ENCODE results near the gene YBX1. TPM values are rescaled to one million over a fixed set of nuclear protein-coding genes. Genes with fewer than 3 reads are reported as not detected.

The YBX1 gene
- polyA plus RNA-seq, 3 donors, result 218 to 926 (median 714) TPM

DNA sequence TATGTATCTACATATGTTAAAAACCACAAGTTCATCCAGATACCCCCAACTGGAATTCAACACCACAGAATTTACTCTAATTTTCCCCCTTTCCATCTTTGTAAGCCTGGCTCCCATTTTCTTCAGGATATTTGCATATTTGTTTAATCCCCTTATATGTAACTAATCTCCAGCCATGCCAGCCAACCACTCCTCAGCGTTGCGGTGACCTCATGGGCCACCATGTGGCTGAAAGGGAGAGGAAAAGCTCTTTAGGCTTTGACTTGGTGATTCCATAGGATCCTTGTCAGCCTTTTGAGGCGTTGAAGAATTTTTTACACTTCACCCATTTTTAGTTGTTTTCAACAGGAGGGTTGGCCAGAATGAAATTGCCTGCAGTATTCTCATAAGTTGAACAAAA is 47.8 kb downstream of the YBX1 start:
- WGBS, 3 donors, result 90 to 93% (median 92%) methylated on average over 3 of the region's 3 CpGs
- no peak overlapping the region for H3K27ac ChIP-seq (ENCODE audit: low read depth, low read length)

DNA sequence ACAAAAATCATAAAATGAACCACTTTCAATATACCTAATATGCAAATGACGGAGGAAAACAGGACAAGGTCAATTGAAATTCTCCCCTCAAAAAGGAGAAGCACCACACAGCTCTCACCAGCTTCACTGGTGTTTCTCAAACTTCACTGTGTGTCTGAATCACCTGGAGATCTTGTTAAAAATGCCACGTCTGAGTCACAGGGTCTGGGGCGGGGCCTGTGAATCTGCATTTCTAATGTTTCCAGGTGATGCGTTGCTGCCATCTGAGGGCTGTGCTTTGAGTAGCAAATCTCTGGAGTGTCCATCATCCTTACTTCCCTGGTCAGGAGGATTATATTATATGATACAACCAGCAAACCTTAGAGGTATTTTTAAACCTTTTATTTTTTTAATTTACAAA is 48.8 kb downstream of the YBX1 start:
- 65 to 73% (median 71%) methylated on average over 4 of the region's 4 CpGs for WGBS, 3 donors
- no peak overlapping the region for H3K27ac ChIP-seq (ENCODE audit: low read depth, low read length)

DNA sequence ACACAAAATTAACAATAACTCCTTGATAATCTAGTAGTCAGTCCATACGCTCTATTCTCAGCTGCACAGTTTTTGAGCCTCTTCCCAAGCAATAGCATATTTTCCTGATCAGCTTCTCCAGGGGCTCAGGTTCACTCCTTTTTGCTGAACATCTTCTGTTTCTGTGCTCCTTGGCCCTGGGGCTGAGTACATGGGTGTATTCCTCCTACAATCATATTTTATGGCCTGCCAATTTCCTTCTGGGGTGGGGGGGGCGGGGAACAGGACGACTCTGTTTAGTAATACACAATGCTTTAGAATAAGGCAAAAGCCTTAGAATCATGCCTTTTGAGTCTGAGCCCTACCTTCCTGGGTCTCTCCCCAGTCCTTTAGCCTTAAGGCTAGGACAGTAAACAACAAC is 49.4 kb downstream of the YBX1 start:
- 70 to 80% (median 75%) methylated on average over 3 of the region's 3 CpGs for whole genome bisulfite sequencing, 3 donors
- H3K27ac ChIP-seq (ENCODE audit: low read depth, low read length), result no peak overlapping the region

DNA sequence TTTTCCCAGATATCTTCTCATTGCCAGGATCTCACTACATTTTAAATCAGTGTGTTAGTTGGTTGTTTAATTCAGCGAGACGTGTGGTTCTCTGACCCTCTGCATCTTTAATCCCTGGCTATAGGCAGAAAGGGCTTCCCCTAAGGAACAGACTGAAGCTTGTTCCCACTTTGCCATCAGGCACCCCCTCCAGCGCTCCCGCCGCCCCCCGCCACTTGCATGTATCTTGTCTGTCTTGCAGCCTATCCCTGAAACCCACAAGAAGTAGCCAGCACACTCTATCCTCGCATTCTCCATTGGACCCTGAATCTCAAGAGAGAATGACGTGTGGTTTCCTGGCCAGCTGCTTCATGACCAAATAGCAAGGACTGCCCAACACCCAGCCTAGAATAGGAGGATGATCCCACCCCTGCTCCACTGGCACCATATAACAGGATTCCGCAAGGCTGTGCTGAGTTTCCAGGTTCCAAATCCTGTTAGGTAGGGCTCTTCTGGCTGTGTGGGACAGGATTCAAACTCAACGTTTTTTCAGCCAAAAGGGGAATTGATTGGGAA is 50.0 kb downstream of the YBX1 start:
- 69 to 84% (median 75%) methylated on average over 10 of the region's 10 CpGs for WGBS, 3 donors
- no peak overlapping the region for H3K27ac ChIP-seq (ENCODE audit: low read depth, low read length)

DNA sequence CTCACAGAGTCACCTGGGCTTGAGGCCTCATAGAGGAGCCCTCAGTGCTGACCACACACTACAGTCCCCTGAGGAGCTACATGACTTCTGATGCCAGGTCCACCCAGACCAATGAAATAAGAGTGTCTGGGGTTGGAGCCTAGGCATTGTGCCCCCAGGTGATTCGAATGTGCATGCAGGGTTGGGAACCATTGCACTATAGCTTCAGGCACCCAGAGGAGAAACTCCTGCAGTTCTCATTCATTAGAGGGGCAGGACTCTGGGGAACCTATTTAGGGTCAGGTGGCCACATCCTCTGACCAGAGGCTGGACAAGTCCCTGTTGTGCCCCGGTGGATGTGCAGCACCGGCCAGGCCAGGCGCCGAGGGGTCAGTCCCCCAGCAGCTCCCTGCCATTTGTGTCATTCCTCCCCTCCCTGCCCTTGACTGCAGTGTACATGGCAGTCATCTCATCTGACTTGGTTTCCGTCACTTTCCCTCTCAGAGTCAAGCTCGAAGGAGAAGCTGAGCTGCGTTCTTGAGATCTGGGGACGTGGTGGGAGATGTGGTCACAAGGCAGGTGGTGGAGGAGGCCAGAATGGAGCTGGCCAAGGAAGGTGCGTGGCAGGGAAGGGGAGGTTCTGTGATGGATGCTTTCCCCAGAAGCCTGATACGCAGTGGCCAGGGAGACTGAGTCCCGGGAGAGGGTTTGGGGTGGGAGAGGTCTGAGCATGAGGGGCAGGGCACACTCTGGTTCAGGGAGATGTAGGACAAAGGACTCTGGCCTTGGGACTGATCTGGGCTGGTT is 51.4 kb downstream of the YBX1 start:
- H3K27ac ChIP-seq (ENCODE audit: low read depth, low read length), result no peak overlapping the region
- 82 to 89% (median 87%) methylated on average over 12 of the region's 12 CpGs for WGBS, 3 donors

DNA sequence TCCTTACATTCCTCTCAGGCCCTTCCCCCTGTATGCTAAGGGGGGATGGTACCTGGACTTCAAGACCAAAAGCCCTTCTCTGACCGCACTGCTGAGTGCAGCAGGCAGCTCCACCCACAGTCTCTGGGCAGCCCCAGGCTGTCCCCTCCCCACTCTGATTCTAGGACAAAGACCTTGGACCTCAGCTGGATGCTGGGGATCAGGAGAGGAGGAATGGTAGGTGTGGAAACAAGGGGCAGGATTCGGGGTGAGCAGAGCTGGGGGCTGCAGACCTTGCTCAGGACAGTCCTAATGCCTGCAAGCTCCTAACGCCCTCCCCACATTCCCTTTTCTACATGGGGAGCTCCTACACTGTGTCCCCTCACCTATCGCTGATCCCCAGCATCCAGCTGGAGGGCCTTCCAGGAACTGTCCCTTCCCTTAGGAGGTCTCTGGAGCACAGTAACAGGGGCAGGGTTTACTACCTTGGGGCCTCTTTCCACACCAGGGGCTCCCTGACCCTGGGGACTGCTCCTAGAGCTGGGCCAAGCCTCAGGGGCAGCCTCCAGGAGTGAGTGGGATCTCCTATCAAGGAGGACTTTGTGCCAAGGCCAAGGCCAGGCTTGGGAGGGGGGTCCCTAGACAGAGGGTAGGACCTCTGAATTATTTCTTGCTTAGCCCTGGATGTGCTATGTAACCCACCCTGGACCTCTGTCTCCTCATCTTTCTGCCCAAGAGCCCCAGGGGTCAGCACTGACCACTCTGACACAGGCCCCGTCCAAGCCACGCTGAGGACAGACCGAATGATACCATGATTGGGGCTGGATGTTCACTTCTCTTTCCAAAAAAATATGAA is 52.2 kb downstream of the YBX1 start:
- WGBS, 3 donors, result 89 to 92% (median 92%) methylated on average over 7 of the region's 7 CpGs
- no peak overlapping the region for H3K27ac ChIP-seq (ENCODE audit: low read depth, low read length)

DNA sequence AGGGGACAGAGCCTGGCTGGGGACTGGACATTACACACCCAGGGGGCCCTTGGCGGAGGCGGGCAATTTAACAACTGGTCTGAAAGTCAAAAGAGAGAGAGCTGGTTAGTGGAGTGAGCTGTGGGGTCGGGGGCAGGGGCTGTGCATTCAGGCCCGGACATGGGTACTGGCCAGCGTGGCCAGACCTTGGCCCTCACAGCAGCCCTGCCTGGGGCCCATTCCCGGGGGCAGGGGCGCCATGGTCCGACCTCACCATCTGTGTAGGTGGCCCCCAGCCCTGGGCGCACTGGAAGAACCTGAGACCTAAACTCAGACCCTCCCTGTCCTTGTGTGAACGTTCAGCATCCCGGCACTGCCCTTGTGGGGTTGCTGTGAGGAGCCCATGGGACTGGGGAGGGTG is 52.8 kb downstream of the YBX1 start:
- WGBS, 3 donors, result 88 to 92% (median 89%) methylated on average over 10 to 11 of the region's 11 CpGs
- H3K27ac ChIP-seq (ENCODE audit: low read depth, low read length), result no peak overlapping the region

DNA sequence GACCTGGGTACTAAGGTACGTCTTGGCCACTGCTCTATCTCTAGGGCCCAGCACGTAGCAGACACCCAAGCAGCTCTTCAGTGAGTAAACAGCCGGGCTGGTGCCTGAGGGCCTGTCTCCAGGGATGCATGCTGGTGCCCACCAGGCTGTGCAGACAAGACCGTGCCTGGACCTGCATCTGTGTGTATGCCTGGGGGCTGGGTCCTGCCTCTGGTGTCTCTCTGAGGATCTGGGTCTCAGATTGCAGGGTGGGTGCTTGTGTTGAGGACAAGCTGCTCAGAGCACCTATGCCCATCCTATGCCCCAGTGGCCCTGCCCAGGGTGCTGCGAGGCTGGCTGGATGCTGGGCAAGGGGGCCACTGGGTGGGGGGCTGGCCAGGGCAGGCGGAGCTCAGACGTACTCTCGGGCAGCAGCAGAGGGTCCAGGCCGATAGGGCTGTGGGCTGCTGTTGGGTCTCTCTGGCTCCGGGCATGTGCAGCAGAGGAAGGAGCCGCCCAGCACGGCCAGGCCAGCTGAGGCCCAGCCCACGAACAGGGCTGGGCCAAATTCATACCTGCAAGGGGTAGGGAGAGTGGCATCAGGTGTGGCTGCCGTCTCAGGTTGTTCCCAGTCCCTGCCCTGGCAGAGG is 53.4 kb downstream of the YBX1 start:
- WGBS, 3 donors, result 86 to 90% (median 89%) methylated on average over 13 to 14 of the region's 14 CpGs
- no peak overlapping the region for H3K27ac ChIP-seq (ENCODE audit: low read depth, low read length)

DNA sequence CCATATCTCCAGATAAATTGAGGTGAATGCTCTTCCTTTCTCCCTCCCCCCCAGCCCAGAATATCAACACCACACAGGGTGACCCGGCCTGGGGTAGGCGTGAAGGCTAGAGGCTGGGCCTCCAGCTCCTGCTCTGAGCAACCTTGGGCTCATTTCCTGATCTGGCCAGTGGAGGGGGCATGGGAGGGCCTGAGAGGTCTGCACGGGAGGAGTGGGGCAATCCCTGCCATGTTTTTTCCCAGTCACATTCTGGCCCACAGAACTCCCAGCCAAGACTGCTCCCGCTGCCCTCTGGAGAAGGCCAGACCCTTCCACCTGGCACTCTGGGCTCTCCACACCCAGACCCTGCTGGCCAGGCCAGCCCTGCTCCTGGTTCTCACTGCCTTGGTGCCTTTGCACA is 53.9 kb downstream of the YBX1 start:
- no peak overlapping the region for H3K27ac ChIP-seq (ENCODE audit: low read depth, low read length)
- 66 to 73% (median 71%) methylated on average over 4 of the region's 4 CpGs for WGBS, 3 donors

DNA sequence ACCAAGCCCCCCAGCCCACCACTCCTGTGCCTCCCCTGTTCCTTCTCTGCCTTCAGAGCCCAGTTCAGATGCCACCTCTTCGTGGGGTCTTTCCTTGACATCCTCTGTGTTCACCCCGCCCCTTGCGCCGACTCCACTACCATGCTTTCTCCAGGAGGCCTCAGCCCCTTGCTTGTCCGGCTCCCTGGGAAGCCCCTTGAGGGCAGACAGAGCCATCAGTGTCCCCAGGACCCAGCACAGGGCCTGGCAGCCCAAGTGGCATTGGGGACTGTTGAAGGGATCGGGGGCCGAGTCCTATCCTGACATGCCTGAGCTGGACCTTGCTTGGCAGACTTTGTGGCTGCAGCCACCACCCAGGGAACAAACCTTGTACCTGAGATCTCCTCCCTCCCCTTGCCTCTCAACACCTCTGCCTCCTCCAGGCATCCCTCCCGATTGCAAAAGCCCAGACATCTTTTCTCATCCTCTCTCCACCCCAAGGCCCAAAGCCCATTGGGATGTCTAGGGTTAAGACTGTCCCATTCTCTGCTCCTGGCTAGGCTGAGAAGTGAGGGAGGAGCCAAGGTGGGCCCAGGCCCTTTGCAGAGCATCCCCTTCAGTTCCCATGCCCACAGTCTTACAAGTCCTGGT is 54.5 kb downstream of the YBX1 start:
- H3K27ac ChIP-seq (ENCODE audit: low read depth, low read length), result no peak overlapping the region
- WGBS, 3 donors, result 83 to 96% (median 95%) methylated on average over 5 to 8 of the region's 8 CpGs

DNA sequence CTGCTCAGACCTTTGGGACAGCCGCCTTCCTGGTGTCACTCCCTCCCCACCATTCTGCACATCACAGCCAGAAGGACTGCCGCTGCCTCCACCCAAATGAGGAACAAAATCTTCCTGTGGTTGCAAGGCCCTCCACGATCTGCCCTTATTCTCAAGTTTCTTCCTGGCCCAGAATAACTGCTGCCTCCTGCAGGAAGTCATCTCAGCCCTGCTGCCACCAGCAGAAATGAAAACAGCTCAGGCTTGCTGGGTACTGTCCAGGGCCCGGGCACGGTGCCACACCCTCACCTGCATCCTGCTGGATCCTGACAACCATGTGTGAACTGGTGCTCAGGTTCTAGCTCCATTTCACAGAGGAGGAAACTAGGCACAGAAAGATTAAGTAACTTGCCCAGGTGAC is 55.0 kb downstream of the YBX1 start:
- H3K27ac ChIP-seq (ENCODE audit: low read depth, low read length), result no peak overlapping the region
- 25 to 30% (median 26%) methylated on average over 4 to 5 of the region's 5 CpGs for WGBS, 3 donors

DNA sequence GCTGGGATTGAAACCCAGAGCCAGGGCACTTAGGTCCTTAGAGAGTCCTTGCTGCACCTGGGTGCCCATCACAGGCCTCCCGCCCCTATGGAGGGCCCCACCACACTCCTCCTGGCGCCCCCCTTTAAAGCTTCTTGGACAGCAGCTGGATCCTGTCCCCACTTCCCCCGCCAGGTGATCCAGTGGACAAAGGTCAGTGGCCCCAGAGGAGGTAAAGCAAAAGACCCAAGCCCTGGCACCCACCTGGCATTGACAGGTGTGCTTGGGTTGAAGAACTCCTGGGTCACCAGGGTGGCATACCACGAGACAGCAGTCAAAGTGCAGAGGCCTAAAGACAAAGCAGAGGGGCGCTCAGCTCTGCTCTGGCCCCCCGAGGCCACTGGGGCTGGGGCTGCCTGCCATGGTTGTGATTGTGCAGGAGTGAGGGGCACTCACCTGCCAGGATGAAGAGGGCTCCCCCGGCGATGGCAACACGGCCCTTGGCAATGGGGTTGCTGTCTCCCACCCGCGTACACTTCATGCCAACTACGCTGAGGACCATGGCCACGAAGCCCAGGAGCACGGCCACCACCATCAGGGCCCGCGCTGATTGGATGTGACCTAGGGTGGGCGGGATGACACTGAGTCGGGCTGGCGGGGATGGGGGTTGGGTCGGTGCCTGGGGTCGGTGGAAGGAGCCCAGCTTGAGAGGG is 55.9 kb downstream of the YBX1 start:
- no peak overlapping the region for H3K27ac ChIP-seq (ENCODE audit: low read depth, low read length)
- 84 to 91% (median 91%) methylated on average over 20 to 21 of the region's 21 CpGs for WGBS, 3 donors

DNA sequence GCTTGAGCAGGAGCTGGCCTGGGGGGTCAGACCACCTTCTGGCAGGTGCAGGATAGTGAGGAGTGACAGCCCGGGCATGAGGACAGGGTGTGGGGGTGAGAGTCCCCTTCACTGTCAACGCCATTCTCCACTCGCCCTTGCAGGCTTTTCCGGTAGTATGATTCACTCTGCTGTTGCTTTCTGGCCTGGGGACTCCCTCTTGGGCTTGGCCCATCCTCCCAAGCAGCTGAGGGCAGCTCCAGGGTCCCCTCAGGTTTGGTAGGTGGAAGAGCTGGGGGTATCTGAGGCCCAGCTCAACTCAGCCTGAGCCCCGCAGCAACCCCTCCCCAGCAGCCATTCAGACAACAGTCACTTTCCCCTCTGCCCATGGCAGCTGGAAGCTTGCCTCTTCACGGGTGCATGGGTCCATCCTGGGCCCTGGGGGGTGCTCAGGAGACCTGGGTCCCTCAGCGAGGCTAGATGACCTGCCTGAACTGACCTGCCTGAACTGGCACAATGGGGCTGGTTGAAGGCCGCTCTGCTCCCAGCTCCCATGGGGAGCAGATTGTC is 56.5 kb downstream of the YBX1 start:
- WGBS, 3 donors, result 83 to 89% (median 86%) methylated on average over 8 of the region's 8 CpGs

DNA sequence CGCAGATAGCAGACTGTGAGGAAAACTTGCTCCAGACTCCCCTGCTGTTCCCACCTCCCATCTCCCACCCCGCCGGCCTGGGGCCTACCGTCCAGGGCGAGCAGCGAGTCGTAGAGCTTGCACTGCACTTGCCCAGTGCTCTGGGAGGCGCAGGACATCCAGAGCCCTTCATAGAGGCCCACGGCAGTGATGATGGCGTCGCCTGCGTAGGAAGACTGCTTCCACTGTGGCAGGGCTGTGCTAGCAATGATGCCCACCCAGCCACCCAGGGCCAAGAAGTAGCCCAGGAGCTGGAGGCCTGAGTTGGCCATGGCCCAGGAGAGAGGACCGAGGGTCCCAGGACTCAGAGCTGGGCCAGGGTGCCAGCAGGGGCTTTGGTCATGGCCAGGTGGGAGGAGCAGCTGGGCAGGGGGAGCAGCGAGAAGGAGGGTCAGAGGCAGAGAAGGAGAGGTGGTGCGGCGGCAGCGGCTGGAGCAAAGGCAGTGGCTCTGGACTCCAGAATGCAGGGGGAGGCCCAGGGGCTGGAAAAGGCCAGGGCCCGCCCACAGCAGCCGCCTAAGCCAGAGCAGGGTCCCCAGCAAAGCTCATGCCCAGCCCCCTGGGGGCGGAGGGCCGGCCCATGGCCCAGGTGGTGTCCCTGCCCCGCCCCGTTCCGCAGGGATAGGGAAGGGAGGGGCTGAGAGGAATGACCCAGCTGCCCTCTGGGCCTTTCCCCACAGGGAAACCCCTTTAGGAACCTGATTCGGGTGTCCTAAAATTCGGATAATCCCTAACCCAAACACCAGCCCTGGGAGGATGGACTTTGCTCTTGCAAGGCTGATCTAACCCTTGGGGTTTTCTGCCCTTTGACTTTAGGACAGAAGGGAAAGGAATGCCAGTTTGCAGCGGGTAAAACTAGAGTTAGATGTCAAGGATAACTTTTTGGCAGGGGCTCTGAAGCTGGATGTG is 57.8 kb downstream of the YBX1 start, which contains the start of gene CLDN19:
TSS of gene CLDN19 (minus strand) at position 484 of the 948 bp plus-strand sequence. CDS start at position 311, 173 bp downstream.
- H3K27ac ChIP-seq (ENCODE audit: low read depth, low read length), result no peak within 1 kb of the TSS
- WGBS, 3 donors, result 66 to 76% (median 76%) methylated on average over 22 to 27 of the region's 27 CpGs

More for the DNA sequence above, 56.5 kb downstream of the YBX1 start:
- no peak overlapping the region for H3K27ac ChIP-seq (ENCODE audit: low read depth, low read length)

DNA sequence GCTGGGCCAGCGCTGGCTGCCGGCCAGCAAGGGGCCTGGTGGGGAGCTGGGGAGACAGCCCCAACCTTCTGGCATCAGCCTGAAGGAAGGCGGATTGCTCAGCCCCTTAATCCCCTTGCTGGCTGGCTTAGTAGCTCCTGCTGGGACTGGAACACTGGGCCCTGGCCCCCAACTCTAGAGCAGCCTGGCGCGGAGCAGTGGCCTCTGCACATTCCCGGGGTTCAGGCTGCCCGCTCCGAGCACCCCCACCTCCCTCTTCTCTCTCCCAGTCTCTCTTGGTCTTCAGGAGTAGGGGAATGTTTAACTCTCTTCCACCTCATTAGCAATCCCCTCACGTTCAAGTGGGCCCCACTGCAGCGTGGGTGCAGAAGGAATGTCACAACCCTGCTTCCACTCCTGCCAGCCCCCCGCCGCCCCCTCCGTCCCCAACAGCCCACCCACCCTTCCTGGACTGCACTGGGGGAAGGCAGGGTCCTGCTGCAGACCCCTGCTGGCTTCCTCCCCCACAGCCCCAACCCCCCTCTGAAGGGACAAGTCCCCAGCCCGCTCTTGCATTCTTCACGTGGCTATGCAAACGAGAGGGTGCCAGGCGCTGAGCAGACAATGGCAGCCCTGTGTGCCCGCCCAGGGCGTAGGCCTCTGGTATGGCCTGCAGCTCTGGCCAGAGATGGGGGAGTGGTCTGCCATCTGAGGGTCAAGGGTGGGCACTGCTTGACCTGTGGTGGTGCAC is 58.8 kb downstream of the YBX1 start:
- WGBS, 3 donors, result 77 to 84% (median 81%) methylated on average over 18 to 19 of the region's 19 CpGs
- H3K27ac ChIP-seq (ENCODE audit: low read depth, low read length), result no peak overlapping the region

DNA sequence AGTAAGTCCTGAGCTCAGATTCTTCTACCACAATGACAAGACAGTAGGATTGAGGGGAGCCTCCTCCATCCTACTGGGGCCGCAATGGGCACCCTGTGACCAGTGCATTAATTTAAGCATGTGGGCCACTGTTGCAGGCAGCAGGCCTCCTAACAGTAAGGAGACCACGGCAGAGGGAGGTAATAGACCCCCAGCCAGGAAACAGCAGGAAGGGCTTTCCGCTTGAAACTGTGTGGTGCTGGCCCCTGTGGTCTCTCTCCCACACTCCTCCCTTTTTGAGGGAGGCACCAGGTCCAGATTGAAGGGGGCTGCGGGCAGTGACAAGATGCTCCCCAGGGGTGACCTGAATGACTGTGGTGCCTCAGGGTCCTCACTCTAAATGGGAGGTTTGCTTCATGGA is 59.5 kb downstream of the YBX1 start:
- 80 to 95% (median 82%) methylated on average over 4 of the region's 4 CpGs for WGBS, 3 donors
- H3K27ac ChIP-seq (ENCODE audit: low read depth, low read length), result no peak overlapping the region
